ENCODE data around the gene ANGPTL7.
"Not testable (repeated sequence)": the region's sequence is repeated elsewhere in the genome, so short reads cannot be mapped to it uniquely, and the experiment has no call there.

The ANGPTL7 gene
- total RNA-seq = 0 reads per million in 2 donors

- no peak for DNase-seq
Observed at GRCh38 chr1:11188858-11189451, at the start of gene ANGPTL7. ANGPTL7 (plus strand) TSS chr1:11189355; CDS start chr1:11189580, 225 bp downstream.

GRCh38 chr1:11142618-11143391 lies 46.4 kb upstream of the ANGPTL7 start:
- no peak for DNase-seq

GRCh38 chr1:11143401-11143800 lies 45.8 kb upstream of the ANGPTL7 start:
- no peak for DNase-seq

- DNase-seq = no peak
Observed at GRCh38 chr1:11143907-11144306, 45.2 kb upstream of the ANGPTL7 start.

- DNase-seq = no peak
Observed at GRCh38 chr1:11144570-11145256, 44.4 kb upstream of the ANGPTL7 start.

GRCh38 chr1:11145741-11146140 lies 43.4 kb upstream of the ANGPTL7 start:
- DNase-seq = no peak

GRCh38 chr1:11147197-11147770 lies 41.9 kb upstream of the ANGPTL7 start:
- DNase-seq = no peak

- DNase-seq = no peak
Observed at GRCh38 chr1:11150326-11150725, 38.8 kb upstream of the ANGPTL7 start.

GRCh38 chr1:11151114-11151513 lies 38.0 kb upstream of the ANGPTL7 start:
- DNase-seq = no peak

GRCh38 chr1:11151826-11152612 lies 37.1 kb upstream of the ANGPTL7 start:
- no peak for DNase-seq

- DNase-seq = no peak
Observed at GRCh38 chr1:11152755-11153154, 36.4 kb upstream of the ANGPTL7 start.

- no peak for DNase-seq
Observed at GRCh38 chr1:11153184-11153583, 36.0 kb upstream of the ANGPTL7 start.

- DNase-seq = no peak
Observed at GRCh38 chr1:11156441-11156840, 32.7 kb upstream of the ANGPTL7 start.

GRCh38 chr1:11156963-11157362 lies 32.2 kb upstream of the ANGPTL7 start:
- no peak for DNase-seq

GRCh38 chr1:11157394-11157793 lies 31.8 kb upstream of the ANGPTL7 start:
- no peak for DNase-seq

- no peak for DNase-seq
Observed at GRCh38 chr1:11157867-11158266, 31.3 kb upstream of the ANGPTL7 start.

GRCh38 chr1:11158291-11158690 lies 30.9 kb upstream of the ANGPTL7 start:
- no peak for DNase-seq

GRCh38 chr1:11158720-11159321 lies 30.3 kb upstream of the ANGPTL7 start:
- no peak for DNase-seq

- DNase-seq = not testable (repeated sequence)
Observed at GRCh38 chr1:11162752-11163151, 26.4 kb upstream of the ANGPTL7 start.

GRCh38 chr1:11166744-11167143 lies 22.4 kb upstream of the ANGPTL7 start:
- not testable (repeated sequence) for DNase-seq

- no peak for DNase-seq
Observed at GRCh38 chr1:11168731-11169130, 20.4 kb upstream of the ANGPTL7 start.

GRCh38 chr1:11169202-11169601 lies 20.0 kb upstream of the ANGPTL7 start:
- DNase-seq = no peak
